Fibroblast of lung (primary cell): ENCODE data around the gene GPR62.

ENCODE experiments used
- CTCF ChIP-seq, 2 donors: IDR thresholded peaks in 1 of 2; conservative IDR thresholded peaks in 1 of 2; 1 replicate in 1 of 2; 2 replicates in 1 of 2; pipeline ENCODE4 v1.5.1; 2011 to 2012; ENCODE audit warnings: low read length in 2 of 2, control low read depth in 1 of 2, inconsistent platforms in 1 of 2, low read depth in 1 of 2, mild to moderate bottlenecking in 1 of 2
- EZH2 ChIP-seq: IDR thresholded peaks from 2 replicates; pipeline ENCODE4 v1.5.1; 2012; ENCODE audit warnings: low read length, control low read depth, mild to moderate bottlenecking; ENCODE audit errors: missing control alignments

GRCh38 chr3:52004906-52005395 is 49.8 kb downstream of the GPR62 start:
- no peak for TF ChIP-seq CTCF (conservative IDR thresholded peaks at IDR 0.05 in 1 of 2, IDR thresholded peaks at IDR 0.05 in 1 of 2; ENCODE audit: low read depth in 1 of 2, low read length in 2 of 2)
- TF ChIP-seq EZH2: no peak
